Calu3 (cell line): ENCODE results near the gene MPZL3. TPM values are rescaled to one million over a fixed set of nuclear protein-coding genes. Genes with fewer than 3 reads are reported as not detected.

Experiments
- BruUV-seq: library from RNA; stranded (reverse); fragments of 400-500 nt; replicated peaks from 2 replicates; lab custom pipeline; 2021; lab: Mats Ljungman, UMichigan
- CTCF ChIA-PET: fragments of 300-600 bp; sonication (Branson Sonifier 250); formaldehyde crosslinking; loops from one replicate; lab custom pipeline; 2022; ENCODE audit warnings: antibody characterized with exemption; lab: Charles Lee
- DNase-seq: peaks from one replicate; pipeline ENCODE4 v3.0.0; 2022
- H3K27ac Mint-ChIP-seq: one replicate; pipeline ENCODE4 v1.8.0; 2022; ENCODE audit warnings: mixed read lengths; ENCODE audit not compliant: unreplicated experiment
- H3K27me3 Mint-ChIP-seq: one replicate; pipeline ENCODE4 v1.8.0; 2022; ENCODE audit warnings: mixed read lengths; ENCODE audit not compliant: unreplicated experiment
- H3K36me3 Mint-ChIP-seq: one replicate; pipeline ENCODE4 v1.8.0; 2022; ENCODE audit warnings: mild to moderate bottlenecking, moderate library complexity, mixed read lengths; ENCODE audit not compliant: insufficient read depth, unreplicated experiment
- H3K4me1 Mint-ChIP-seq: one replicate; pipeline ENCODE4 v1.8.0; 2022; ENCODE audit warnings: mild to moderate bottlenecking, low read depth, mixed read lengths; ENCODE audit not compliant: unreplicated experiment
- H3K4me3 Mint-ChIP-seq: one replicate; pipeline ENCODE4 v1.8.0; 2022; ENCODE audit warnings: mild to moderate bottlenecking, low read depth, moderate library complexity, mixed read lengths; ENCODE audit not compliant: unreplicated experiment
- H3K9me3 Mint-ChIP-seq: one replicate; pipeline ENCODE4 v1.8.0; 2022; ENCODE audit warnings: low read depth, mixed read lengths; ENCODE audit not compliant: unreplicated experiment
- intact Hi-C: fragments of 100-400 bp; cut with micrococcal nuclease; formaldehyde crosslinking; loops from one replicate; pipeline ENCODE4 v1.10.0; 2022; ENCODE audit not compliant: unreplicated experiment
- total RNA-seq: library from RNA; stranded (reverse); gene quantifications from 2 replicates; pipeline ENCODE4 v1.2.3, GENCODE V29; 2022
- TF ChIP-seq, protein P1 (sequence below): fragments of 200-600 bp; IDR thresholded peaks from one replicate; pipeline ENCODE4 v1.8.0; 2022; ENCODE audit warnings: antibody characterized with exemption; ENCODE audit not compliant: unreplicated experiment

MPZL3 gene
- total RNA-seq, 1 experiment from 2014 or later = 5.9 TPM

DNA sequence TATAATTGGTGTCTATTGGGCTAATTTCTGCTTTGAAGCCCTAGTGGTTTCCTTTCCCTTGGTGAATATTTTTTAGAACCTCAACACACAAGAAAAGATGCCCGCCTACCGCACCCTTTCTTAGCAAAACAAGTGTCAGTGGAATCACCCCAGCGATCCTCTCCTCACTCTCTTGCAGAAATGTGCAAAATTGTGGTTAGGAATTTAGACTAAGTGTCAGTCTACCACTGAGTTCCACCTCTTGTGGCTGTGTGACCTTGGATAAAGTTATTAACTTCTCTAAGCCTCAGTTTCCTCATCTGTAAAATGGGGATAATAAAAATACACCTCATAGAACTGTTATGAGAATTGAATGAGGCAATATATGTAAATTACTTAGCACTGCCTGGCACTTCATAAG is 22.1 kb downstream of the MPZL3 start:
- no peaks in the 10 kb centered on the region for H3K27me3 Mint-ChIP-seq
- TF ChIP-seq, protein P1, sequence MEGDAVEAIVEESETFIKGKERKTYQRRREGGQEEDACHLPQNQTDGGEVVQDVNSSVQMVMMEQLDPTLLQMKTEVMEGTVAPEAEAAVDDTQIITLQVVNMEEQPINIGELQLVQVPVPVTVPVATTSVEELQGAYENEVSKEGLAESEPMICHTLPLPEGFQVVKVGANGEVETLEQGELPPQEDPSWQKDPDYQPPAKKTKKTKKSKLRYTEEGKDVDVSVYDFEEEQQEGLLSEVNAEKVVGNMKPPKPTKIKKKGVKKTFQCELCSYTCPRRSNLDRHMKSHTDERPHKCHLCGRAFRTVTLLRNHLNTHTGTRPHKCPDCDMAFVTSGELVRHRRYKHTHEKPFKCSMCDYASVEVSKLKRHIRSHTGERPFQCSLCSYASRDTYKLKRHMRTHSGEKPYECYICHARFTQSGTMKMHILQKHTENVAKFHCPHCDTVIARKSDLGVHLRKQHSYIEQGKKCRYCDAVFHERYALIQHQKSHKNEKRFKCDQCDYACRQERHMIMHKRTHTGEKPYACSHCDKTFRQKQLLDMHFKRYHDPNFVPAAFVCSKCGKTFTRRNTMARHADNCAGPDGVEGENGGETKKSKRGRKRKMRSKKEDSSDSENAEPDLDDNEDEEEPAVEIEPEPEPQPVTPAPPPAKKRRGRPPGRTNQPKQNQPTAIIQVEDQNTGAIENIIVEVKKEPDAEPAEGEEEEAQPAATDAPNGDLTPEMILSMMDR = no peak

DNA sequence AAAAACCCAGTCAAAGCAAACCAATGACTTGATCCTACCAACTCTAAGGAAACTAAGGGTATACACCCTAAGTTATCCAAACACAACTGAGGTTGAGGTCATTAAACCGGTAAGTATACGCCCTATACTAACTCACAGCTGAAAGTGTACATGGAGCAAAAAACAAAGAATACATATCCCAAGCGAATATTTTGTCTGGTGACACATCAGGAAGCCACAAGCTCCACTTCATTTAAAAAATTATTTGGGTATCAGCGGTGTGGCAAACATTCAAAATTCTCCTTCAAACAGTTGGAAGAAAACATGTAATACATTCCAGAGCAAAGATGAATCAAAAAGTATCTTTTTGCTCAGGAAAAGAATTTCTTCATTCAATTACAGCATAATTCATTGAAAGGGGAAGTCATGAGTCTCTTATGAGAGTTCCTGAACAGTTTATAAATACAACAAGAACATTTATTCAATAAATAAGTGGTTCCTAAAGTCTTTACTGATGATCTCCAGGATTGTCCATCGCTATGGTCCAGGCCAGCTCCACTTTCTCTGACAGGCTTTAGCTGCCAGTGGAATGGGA is 22.8 kb downstream of the MPZL3 start:
- no peak overlapping the region for H3K27ac Mint-ChIP-seq
- no peaks in the 10 kb centered on the region for H3K27me3 Mint-ChIP-seq
- H3K36me3 Mint-ChIP-seq = no peaks in the 10 kb centered on the region
- no peak overlapping the region for H3K4me3 Mint-ChIP-seq
- TF ChIP-seq, protein P1 = no peak
- CTCF ChIA-PET = no interaction called here
- DNase-seq = no peak
- no peaks in the 10 kb centered on the region for H3K4me1 Mint-ChIP-seq
- intact Hi-C loops = no loop called here
- no peaks in the 10 kb centered on the region for H3K9me3 Mint-ChIP-seq
- BruUV-seq = no TSS peak

More for the DNA sequence above, 22.1 kb downstream of the MPZL3 start:
- Mint-ChIP-seq H3K27ac (no peak overlapping the region), H3K36me3 (no peaks in the 10 kb centered on the region), H3K4me3 (no peak overlapping the region), H3K4me1 (no peaks in the 10 kb centered on the region), H3K9me3 (no peaks in the 10 kb centered on the region)
- DNase-seq = no peak
- intact Hi-C loops = no loop called here
- CTCF ChIA-PET = no interaction called here
- no TSS peak for BruUV-seq

DNA sequence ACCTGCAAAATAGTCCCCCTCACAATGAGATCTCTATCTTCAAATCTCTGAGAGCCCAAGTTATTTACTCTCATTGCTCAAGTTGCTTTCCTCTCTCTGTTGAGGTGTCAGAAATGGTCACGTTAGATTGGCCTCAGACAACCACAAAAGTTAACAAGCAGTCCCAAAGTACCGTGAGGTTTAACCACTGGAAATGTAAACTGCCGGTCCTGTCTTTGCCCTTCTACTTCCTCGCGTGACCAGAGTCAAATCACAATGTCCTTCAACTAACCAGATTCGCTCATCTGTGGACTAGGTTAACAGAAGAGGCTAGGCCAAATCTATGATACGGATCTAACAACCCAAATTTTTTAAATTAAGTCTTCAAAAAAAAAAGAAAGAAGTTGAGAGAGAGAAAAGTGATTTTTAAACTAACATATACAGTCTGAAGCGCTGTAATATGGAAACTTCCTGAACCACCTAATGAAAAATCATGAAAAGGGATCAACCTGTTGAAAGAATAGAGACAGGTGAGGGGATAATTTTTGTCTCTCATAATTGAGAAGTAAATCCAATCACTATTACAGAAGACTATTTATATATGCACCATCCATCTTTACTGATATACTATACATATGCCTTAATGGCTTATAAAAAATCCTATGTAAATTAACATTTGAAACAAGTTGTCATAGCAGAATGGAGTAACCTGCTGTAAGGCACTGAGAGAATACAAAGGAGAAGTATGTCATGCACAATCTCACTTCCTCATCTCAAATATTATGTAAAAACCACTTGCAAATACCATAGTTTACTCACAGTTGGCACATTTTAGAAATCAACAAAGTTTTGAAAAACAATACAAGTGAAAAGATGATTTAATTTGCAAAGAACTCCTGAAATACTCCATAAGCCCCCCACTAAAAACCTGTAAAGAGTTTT is 24.0 kb downstream of the MPZL3 start:
- no peaks in the 10 kb centered on the region for H3K9me3 Mint-ChIP-seq
- intact Hi-C loops = no loop called here
- TF ChIP-seq, protein P1 = no peak
- H3K27me3 Mint-ChIP-seq = no peaks in the 10 kb centered on the region
- no peak overlapping the region for H3K4me3 Mint-ChIP-seq
- no peak overlapping the region for H3K27ac Mint-ChIP-seq
- H3K36me3 Mint-ChIP-seq = no peaks in the 10 kb centered on the region
- no TSS peak for BruUV-seq
- no peak for DNase-seq
- H3K4me1 Mint-ChIP-seq = no peaks in the 10 kb centered on the region
- CTCF ChIA-PET = no interaction called here

DNA sequence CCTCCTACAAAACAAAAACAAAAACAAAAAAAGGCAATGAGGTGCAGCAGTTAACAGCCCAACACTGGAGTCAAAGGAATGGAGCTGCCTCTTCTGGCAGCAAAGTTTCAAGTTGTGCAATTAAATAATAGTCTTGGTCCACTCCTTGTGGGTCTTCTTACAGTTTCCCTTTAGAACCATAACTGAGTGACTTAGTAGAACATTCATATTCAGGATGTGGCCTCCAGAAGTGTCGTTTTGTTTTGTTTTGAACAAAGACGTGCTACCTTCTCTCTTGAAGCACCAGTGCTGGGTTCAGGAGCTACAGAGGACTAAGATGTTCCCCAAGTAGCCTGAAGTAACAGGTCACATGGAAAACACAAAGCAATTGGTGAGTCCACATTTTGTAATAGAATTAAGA is 25.4 kb downstream of the MPZL3 start:
- Mint-ChIP-seq H3K9me3 (no peaks in the 10 kb centered on the region), H3K27me3 (no peaks in the 10 kb centered on the region), H3K36me3 (no peaks in the 10 kb centered on the region), H3K4me3 (no peak overlapping the region), H3K27ac (no peak overlapping the region), H3K4me1 (no peaks in the 10 kb centered on the region)
- DNase-seq = no peak
- no TSS peak for BruUV-seq
- CTCF ChIA-PET = interaction anchor here (1.0 kb wide), 1 partner anchor 10 kb away, joined by 3 read pairs; no protein-coding TSS in a partner anchor
- intact Hi-C loops = no loop called here
- TF ChIP-seq, protein P1 = no peak
